ENCODE measurements around the gene KLHL2. TPM values are rescaled to one million over a fixed set of nuclear protein-coding genes. Genes with fewer than 3 reads are reported as not detected.

The KLHL2 gene
- total RNA-seq, 1 donor from 2014 or later, result 17.7 TPM

GRCh38 chr4:165191348-165191656 lies 16.1 kb upstream of the KLHL2 start:
- no peak for TF ChIP-seq CTCF (IDR thresholded peaks at IDR 0.05; ENCODE audit: insufficient read depth, low read length, poor library complexity, severe bottlenecking)
- Histone ChIP-seq H3K27me3 (ENCODE audit: control insufficient read depth, insufficient read depth, low read length) (no peaks in the 10 kb centered on the region), H3K4me3 (ENCODE audit: low read depth, low read length) (no peak overlapping the region), H3K36me3 (ENCODE audit: control insufficient read depth, insufficient read depth, low read length) (no peaks in the 10 kb centered on the region)
- no peak for DNase-seq (ENCODE audit: low read depth)

DNA sequence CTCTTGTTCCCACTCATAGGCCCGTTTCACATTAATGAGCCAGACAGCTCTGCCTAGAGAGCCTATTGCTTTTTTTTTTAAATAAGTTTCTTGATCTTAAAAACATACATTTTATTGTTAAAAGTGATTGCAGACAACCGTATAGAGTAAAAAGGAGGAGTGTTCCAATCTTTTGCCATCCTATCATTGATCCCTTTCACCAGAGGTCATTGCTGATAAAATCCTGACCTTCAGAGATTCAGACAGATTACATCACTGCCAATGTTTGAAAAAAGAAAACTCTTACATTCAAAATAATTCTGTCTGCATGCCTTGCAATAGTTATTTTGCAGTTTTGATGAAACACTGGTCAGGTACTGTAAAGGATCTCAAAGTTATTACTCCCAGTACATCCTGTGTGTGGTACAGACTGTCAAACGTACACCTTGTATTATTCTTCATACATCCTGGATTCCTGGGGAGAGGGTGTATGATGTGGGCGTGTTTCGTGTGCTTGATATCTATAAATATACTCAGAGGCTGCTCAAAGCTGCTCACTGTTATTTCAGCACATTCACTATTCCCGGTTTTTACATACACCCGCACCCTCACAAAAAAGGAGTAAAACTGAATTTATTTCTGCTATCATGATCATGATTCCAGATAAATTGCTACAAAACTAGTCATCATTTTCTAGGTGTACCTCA lies 15.4 kb upstream of the KLHL2 start:
- H3K4me3 ChIP-seq (ENCODE audit: low read depth, low read length), result no peak overlapping the region
- no peaks in the 10 kb centered on the region for H3K27me3 ChIP-seq (ENCODE audit: control insufficient read depth, insufficient read depth, low read length)
- DNase-seq (ENCODE audit: low read depth), result no peak
- no peaks in the 10 kb centered on the region for H3K36me3 ChIP-seq (ENCODE audit: control insufficient read depth, insufficient read depth, low read length)
- no peak for TF ChIP-seq CTCF (IDR thresholded peaks at IDR 0.05; ENCODE audit: insufficient read depth, low read length, poor library complexity, severe bottlenecking)

DNA sequence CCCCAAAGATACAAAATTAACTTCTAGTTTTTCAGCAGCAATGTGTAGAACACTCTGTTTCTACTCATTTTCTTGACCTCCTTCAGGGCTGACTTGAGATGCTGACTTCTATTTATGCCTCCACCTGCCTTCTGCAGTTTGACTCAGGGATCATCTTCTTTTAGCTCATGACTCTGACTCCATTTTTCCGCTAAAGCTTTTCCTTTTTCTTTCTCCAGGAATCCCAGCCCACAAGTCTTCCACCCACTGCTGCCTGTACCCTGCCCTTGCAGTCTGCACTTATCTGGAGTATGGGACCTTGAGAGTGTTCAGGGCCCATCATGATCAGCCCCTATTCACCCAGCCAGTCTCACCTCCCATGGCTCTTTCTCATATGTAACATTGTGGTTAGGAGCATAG lies 14.9 kb upstream of the KLHL2 start:
- Histone ChIP-seq H3K36me3 (ENCODE audit: control insufficient read depth, insufficient read depth, low read length) (no peaks in the 10 kb centered on the region), H3K4me3 (ENCODE audit: low read depth, low read length) (no peak overlapping the region), H3K27me3 (ENCODE audit: control insufficient read depth, insufficient read depth, low read length) (no peaks in the 10 kb centered on the region)
- no peak for TF ChIP-seq CTCF (IDR thresholded peaks at IDR 0.05; ENCODE audit: insufficient read depth, low read length, poor library complexity, severe bottlenecking)
- DNase-seq (ENCODE audit: low read depth), result no peak

- no peak for TF ChIP-seq CTCF (IDR thresholded peaks at IDR 0.05; ENCODE audit: insufficient read depth, low read length, poor library complexity, severe bottlenecking)
- no peak overlapping the region for H3K4me3 ChIP-seq (ENCODE audit: low read depth, low read length)
- DNase-seq (ENCODE audit: low read depth), result no peak
Measured at GRCh38 chr4:165192956-165193355, 14.4 kb upstream of the KLHL2 start.

DNA sequence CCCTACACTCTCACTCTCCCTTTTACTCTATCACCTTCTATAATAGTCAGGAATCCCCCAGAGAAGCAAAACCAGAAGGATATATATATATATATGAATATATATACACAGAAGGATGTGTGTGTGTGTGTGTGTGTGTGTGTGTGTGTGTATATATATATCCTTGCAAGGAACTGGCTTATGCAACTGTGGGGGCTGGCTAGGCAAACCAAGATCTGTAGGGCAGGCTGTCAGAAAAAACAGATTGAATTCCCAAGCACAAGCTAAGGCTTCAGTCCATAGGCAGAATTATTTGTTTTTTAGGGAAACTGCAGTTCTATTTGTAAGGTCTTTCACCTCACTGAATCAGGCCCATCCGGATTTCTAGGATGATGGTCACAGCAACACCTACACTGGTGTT lies 13.0 kb upstream of the KLHL2 start:
- H3K4me3 ChIP-seq (ENCODE audit: low read depth, low read length), result no peak overlapping the region
- H3K36me3 ChIP-seq (ENCODE audit: control insufficient read depth, insufficient read depth, low read length), result no peaks in the 10 kb centered on the region
- TF ChIP-seq CTCF (IDR thresholded peaks at IDR 0.05; ENCODE audit: insufficient read depth, low read length, poor library complexity, severe bottlenecking), result no peak
- DNase-seq (ENCODE audit: low read depth), result no peak
- no peaks in the 10 kb centered on the region for H3K27me3 ChIP-seq (ENCODE audit: control insufficient read depth, insufficient read depth, low read length)

More at GRCh38 chr4:165192956-165193355, 14.4 kb upstream of the KLHL2 start:
- Histone ChIP-seq H3K36me3 (ENCODE audit: control insufficient read depth, insufficient read depth, low read length) (no peaks in the 10 kb centered on the region), H3K27me3 (ENCODE audit: control insufficient read depth, insufficient read depth, low read length) (no peaks in the 10 kb centered on the region)

GRCh38 chr4:165198329-165198728 lies 9.0 kb upstream of the KLHL2 start:
- DNase-seq (ENCODE audit: low read depth), result no peak
- TF ChIP-seq CTCF (IDR thresholded peaks at IDR 0.05; ENCODE audit: insufficient read depth, low read length, poor library complexity, severe bottlenecking), result no peak
- H3K4me3 ChIP-seq (ENCODE audit: low read depth, low read length), result no peak overlapping the region
- no peaks in the 10 kb centered on the region for H3K36me3 ChIP-seq (ENCODE audit: control insufficient read depth, insufficient read depth, low read length)
- no peaks in the 10 kb centered on the region for H3K27me3 ChIP-seq (ENCODE audit: control insufficient read depth, insufficient read depth, low read length)

Data from kidney epithelial cell (primary cell).